ENCODE measurements around the gene F7. TPM values are rescaled to one million over a fixed set of nuclear protein-coding genes. Genes with fewer than 3 reads are reported as not detected.

F7 gene
- total RNA-seq, 1 experiment from 2014 or later, result 0.26 TPM

DNA sequence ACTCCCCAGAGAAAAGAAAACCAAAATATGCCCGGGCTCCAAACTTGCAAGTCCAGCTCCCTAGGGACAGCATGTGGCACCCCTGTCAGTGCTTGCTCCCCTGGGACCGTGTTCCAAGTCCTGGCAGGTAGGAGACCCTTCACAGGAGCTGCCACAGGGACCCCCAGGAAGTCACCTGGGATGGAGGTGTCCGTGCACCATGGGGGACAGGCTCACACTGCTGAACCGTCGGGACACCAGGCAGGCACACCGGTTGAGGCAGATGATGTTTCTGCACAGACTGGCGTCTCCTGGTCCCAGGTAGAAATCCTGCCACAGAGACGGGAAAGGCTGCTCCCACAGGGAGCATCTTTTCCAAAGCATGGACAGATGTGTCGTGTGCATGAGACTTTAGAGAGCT lies 41.2 kb downstream of the F7 start (continued):
- TF ChIP-seq PRRX2 (CRISPR knock-in tag; IDR thresholded peaks at IDR 0.05) (no peak), OVOL2 (CRISPR knock-in tag; IDR thresholded peaks at IDR 0.05; ENCODE audit: borderline replicate concordance) (no peak), NFYB (CRISPR knock-in tag; conservative IDR thresholded peaks at IDR 0.05; ENCODE audit: low read depth) (no peak), TCF7 (CRISPR knock-in tag; IDR thresholded peaks at IDR 0.05; ENCODE audit: low read depth) (no peak), JUN (CRISPR knock-in tag; IDR thresholded peaks at IDR 0.05) (no peak), NR2C2 (CRISPR knock-in tag; IDR thresholded peaks at IDR 0.05) (no peak), NFE2L1 (CRISPR knock-in tag; IDR thresholded peaks at IDR 0.05) (no peak), KAT7 (CRISPR knock-in tag; IDR thresholded peaks at IDR 0.05; ENCODE audit: borderline replicate concordance) (no peak)
- TF ChIP-seq, protein P1, sequence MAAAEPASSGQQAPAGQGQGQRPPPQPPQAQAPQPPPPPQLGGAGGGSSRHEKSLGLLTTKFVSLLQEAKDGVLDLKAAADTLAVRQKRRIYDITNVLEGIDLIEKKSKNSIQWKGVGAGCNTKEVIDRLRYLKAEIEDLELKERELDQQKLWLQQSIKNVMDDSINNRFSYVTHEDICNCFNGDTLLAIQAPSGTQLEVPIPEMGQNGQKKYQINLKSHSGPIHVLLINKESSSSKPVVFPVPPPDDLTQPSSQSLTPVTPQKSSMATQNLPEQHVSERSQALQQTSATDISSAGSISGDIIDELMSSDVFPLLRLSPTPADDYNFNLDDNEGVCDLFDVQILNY (CRISPR knock-in tag; IDR thresholded peaks at IDR 0.05), result no peak
- TF ChIP-seq, protein P2, sequence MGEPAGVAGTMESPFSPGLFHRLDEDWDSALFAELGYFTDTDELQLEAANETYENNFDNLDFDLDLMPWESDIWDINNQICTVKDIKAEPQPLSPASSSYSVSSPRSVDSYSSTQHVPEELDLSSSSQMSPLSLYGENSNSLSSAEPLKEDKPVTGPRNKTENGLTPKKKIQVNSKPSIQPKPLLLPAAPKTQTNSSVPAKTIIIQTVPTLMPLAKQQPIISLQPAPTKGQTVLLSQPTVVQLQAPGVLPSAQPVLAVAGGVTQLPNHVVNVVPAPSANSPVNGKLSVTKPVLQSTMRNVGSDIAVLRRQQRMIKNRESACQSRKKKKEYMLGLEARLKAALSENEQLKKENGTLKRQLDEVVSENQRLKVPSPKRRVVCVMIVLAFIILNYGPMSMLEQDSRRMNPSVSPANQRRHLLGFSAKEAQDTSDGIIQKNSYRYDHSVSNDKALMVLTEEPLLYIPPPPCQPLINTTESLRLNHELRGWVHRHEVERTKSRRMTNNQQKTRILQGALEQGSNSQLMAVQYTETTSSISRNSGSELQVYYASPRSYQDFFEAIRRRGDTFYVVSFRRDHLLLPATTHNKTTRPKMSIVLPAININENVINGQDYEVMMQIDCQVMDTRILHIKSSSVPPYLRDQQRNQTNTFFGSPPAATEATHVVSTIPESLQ (CRISPR knock-in tag; IDR thresholded peaks at IDR 0.05), result no peak
- TF ChIP-seq, protein P3, sequence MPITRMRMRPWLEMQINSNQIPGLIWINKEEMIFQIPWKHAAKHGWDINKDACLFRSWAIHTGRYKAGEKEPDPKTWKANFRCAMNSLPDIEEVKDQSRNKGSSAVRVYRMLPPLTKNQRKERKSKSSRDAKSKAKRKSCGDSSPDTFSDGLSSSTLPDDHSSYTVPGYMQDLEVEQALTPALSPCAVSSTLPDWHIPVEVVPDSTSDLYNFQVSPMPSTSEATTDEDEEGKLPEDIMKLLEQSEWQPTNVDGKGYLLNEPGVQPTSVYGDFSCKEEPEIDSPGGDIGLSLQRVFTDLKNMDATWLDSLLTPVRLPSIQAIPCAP (CRISPR knock-in tag; IDR thresholded peaks at IDR 0.05), result no peak

DNA sequence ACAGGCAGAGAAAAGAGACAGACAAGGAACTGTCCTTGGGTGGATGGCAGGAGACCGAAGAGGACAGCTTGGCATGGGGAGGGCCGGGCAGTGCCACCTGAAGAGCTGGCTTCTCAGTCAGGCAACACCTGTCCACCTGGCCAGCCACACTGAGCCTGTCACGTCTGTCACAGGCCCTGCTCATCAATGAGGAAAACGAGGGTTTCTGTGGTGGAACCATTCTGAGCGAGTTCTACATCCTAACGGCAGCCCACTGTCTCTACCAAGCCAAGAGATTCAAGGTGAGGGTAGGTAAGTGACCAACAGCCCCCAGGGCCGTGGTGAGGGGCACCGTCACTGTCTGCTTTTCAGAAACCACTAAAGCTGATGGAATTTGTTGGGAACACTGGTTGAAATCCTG lies 41.6 kb downstream of the F7 start:
- Mint-ChIP-seq H3K27ac (0 out of 2 replicates have a peak overlapping the region, but pooled peaks have one; percentile 12), H3K27me3 (ENCODE audit: low read depth) (peaks cover 14% of the 10 kb centered on the region), H3K4me3 (no peak overlapping the region), H3K4me1 (peaks cover 2% of the 10 kb centered on the region), H3K36me3 (no peaks in the 10 kb centered on the region), H3K9me3 (no peaks in the 10 kb centered on the region)
- POLR2A ChIA-PET, result no interaction called here
- TF ChIP-seq, protein P4, sequence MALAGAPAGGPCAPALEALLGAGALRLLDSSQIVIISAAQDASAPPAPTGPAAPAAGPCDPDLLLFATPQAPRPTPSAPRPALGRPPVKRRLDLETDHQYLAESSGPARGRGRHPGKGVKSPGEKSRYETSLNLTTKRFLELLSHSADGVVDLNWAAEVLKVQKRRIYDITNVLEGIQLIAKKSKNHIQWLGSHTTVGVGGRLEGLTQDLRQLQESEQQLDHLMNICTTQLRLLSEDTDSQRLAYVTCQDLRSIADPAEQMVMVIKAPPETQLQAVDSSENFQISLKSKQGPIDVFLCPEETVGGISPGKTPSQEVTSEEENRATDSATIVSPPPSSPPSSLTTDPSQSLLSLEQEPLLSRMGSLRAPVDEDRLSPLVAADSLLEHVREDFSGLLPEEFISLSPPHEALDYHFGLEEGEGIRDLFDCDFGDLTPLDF (CRISPR knock-in tag; IDR thresholded peaks at IDR 0.05), result no peak
- CTCF ChIA-PET, result interaction anchor here (2.0 kb wide), 1 partner anchor 117 kb away, joined by 5 read pairs; no protein-coding TSS in a partner anchor
- DNase-seq (ENCODE audit: low spot score), result no peak
- ATAC-seq, result no peak

DNA sequence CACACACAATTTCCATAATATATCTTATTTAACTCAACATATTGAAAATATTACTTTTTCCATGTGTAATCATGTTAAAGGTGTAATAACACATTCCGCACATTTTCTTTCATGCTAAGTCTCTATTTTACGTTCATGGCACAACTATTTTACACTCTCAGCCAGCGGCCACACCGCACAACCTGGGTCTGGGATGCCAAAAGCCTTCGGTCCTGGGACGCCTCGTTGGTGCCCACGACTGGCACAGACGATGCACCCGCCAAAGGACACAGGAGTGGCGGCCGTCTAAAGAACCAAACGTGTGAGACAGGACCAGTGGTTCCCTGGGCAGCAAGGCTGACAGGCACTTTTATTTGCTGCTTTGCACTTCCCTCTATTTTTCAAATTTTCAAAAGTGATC lies 42.8 kb downstream of the F7 start:
- Mint-ChIP-seq H3K9me3 (no peaks in the 10 kb centered on the region), H3K27ac (no peak overlapping the region), H3K4me3 (no peak overlapping the region), H3K27me3 (ENCODE audit: low read depth) (peaks cover 22% of the 10 kb centered on the region), H3K36me3 (no peaks in the 10 kb centered on the region), H3K4me1 (peaks cover 9% of the 10 kb centered on the region)
- TF ChIP-seq ETV6 (CRISPR knock-in tag; IDR thresholded peaks at IDR 0.05), result no peak
- TF ChIP-seq, protein P1 (CRISPR knock-in tag; IDR thresholded peaks at IDR 0.05), result no peak
- no peak for TF ChIP-seq ZNF232 (CRISPR knock-in tag; IDR thresholded peaks at IDR 0.05)
- CTCF ChIA-PET, result no interaction called here
- ATAC-seq (no peak), DNase-seq (ENCODE audit: low spot score) (no peak)
- POLR2A ChIA-PET, result no interaction called here

DNA sequence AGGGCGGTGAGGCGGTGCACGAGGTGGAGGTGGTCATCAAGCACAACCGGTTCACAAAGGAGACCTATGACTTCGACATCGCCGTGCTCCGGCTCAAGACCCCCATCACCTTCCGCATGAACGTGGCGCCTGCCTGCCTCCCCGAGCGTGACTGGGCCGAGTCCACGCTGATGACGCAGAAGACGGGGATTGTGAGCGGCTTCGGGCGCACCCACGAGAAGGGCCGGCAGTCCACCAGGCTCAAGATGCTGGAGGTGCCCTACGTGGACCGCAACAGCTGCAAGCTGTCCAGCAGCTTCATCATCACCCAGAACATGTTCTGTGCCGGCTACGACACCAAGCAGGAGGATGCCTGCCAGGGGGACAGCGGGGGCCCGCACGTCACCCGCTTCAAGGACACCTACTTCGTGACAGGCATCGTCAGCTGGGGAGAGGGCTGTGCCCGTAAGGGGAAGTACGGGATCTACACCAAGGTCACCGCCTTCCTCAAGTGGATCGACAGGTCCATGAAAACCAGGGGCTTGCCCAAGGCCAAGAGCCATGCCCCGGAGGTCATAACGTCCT lies 43.4 kb downstream of the F7 start:
- POLR2A ChIA-PET, result no interaction called here
- no peaks in the 10 kb centered on the region for H3K9me3 Mint-ChIP-seq
- no peak overlapping the region for H3K4me3 Mint-ChIP-seq
- peaks cover 22% of the 10 kb centered on the region for H3K27me3 Mint-ChIP-seq (ENCODE audit: low read depth)
- DNase-seq (ENCODE audit: low spot score) (no peak), ATAC-seq (no peak)
- no peak overlapping the region for H3K27ac Mint-ChIP-seq
- H3K36me3 Mint-ChIP-seq, result no peaks in the 10 kb centered on the region
- CTCF ChIA-PET, result no interaction called here
- peaks cover 11% of the 10 kb centered on the region for H3K4me1 Mint-ChIP-seq
- TF ChIP-seq, protein P5, sequence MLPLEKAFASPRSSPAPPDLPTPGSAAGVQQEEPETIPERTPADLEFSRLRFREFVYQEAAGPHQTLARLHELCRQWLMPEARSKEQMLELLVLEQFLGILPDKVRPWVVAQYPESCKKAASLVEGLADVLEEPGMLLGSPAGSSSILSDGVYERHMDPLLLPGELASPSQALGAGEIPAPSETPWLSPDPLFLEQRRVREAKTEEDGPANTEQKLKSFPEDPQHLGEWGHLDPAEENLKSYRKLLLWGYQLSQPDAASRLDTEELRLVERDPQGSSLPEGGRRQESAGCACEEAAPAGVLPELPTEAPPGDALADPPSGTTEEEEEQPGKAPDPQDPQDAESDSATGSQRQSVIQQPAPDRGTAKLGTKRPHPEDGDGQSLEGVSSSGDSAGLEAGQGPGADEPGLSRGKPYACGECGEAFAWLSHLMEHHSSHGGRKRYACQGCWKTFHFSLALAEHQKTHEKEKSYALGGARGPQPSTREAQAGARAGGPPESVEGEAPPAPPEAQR (CRISPR knock-in tag; IDR thresholded peaks at IDR 0.05), result no peak
- TF ChIP-seq, protein P6, sequence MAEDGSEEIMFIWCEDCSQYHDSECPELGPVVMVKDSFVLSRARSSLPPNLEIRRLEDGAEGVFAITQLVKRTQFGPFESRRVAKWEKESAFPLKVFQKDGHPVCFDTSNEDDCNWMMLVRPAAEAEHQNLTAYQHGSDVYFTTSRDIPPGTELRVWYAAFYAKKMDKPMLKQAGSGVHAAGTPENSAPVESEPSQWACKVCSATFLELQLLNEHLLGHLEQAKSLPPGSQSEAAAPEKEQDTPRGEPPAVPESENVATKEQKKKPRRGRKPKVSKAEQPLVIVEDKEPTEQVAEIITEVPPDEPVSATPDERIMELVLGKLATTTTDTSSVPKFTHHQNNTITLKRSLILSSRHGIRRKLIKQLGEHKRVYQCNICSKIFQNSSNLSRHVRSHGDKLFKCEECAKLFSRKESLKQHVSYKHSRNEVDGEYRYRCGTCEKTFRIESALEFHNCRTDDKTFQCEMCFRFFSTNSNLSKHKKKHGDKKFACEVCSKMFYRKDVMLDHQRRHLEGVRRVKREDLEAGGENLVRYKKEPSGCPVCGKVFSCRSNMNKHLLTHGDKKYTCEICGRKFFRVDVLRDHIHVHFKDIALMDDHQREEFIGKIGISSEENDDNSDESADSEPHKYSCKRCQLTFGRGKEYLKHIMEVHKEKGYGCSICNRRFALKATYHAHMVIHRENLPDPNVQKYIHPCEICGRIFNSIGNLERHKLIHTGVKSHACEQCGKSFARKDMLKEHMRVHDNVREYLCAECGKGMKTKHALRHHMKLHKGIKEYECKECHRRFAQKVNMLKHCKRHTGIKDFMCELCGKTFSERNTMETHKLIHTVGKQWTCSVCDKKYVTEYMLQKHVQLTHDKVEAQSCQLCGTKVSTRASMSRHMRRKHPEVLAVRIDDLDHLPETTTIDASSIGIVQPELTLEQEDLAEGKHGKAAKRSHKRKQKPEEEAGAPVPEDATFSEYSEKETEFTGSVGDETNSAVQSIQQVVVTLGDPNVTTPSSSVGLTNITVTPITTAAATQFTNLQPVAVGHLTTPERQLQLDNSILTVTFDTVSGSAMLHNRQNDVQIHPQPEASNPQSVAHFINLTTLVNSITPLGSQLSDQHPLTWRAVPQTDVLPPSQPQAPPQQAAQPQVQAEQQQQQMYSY (CRISPR knock-in tag; IDR thresholded peaks at IDR 0.05), result no peak
- no peak for TF ChIP-seq GABPB1 (CRISPR knock-in tag; IDR thresholded peaks at IDR 0.05)
- TF ChIP-seq JUN (CRISPR knock-in tag; IDR thresholded peaks at IDR 0.05), result no peak
- no peak for TF ChIP-seq RELA (CRISPR knock-in tag; IDR thresholded peaks at IDR 0.05; ENCODE audit: borderline replicate concordance)
- no peak for TF ChIP-seq ZNF423 (CRISPR knock-in tag; IDR thresholded peaks at IDR 0.05)

All from WTC11 (cell line).